ENCODE data around the gene TYW3. TPM values are rescaled to one million over a fixed set of nuclear protein-coding genes. Genes with fewer than 3 reads are reported as not detected.

The TYW3 gene
- total and polyA plus RNA-seq, 4 donors: 6.2 to 13.1 (median 8.3) TPM

- no peak for TF ChIP-seq MAX (IDR thresholded peaks at IDR 0.05)
- TF ChIP-seq FOXA1 (IDR thresholded peaks at IDR 0.05): no peak
- no peak for TF ChIP-seq RXRA (IDR thresholded peaks at IDR 0.05)
- no peak for TF ChIP-seq HNF4A (conservative IDR thresholded peaks at IDR 0.05)
- no peak for TF ChIP-seq EGR1 (IDR thresholded peaks at IDR 0.05; ENCODE audit: low read depth in 2 of 2)
- no peak for TF ChIP-seq GABPA (IDR thresholded peaks at IDR 0.05 in 1 of 2, conservative IDR thresholded peaks at IDR 0.05 in 1 of 2)
- no peak for TF ChIP-seq TAF1 (conservative IDR thresholded peaks at IDR 0.05)
- TF ChIP-seq HNF4G (IDR thresholded peaks at IDR 0.05): no peak
- no peak for TF ChIP-seq JUND (IDR thresholded peaks at IDR 0.05)
- TF ChIP-seq FOXA2 (IDR thresholded peaks at IDR 0.05): no peak
Observed at GRCh38 chr1:74812180-74812541, 79.2 kb downstream of the TYW3 start (continued).

Other genes starting within 250 kb of the TYW3 start
- gene LRRC53, start 220.5 kb upstream of the TYW3 start, total RNA-seq: not detected
- not detected for gene LRRC53, start 220.5 kb upstream of the TYW3 start, polyA plus RNA-seq
- under 1 TPM; 0.05 to 0.08 TPM for gene ERICH3, start 59.4 kb upstream of the TYW3 start, total RNA-seq
- under 1 TPM; 0.04 to 0.05 TPM for gene ERICH3, start 59.4 kb upstream of the TYW3 start, polyA plus RNA-seq
- gene CRYZ, start 102 bp upstream of the TYW3 start, total RNA-seq: 100 to 1,000 TPM; 104 to 183 TPM
- gene CRYZ, start 102 bp upstream of the TYW3 start, polyA plus RNA-seq: 100 to 1,000 TPM; 123 to 139 TPM

Measured in liver (tissue), 5 donors.